Adipocyte (in vitro differentiated cells): ENCODE measurements around the gene SULT1A3.
"Not testable (repeated sequence)": the region's sequence is repeated elsewhere in the genome, so short reads cannot be mapped to it uniquely, and the experiment has no call there.

Experiments
- DNase-seq: peaks from one replicate; pipeline ENCODE4 v3.0.0-alpha.2; 2015; ENCODE audit warnings: low read depth
- H3K27me3 ChIP-seq: replicated peaks from 2 replicates; pipeline ENCODE4 v1.7.0; 2013; ENCODE audit warnings: mild to moderate bottlenecking, low read length, moderate library complexity; ENCODE audit not compliant: control insufficient read depth, insufficient read depth
- H3K36me3 ChIP-seq: 2 replicates; pipeline ENCODE4 v1.7.0; 2013; ENCODE audit warnings: low read length, mild to moderate bottlenecking, moderate library complexity; ENCODE audit not compliant: control insufficient read depth, insufficient read depth, severe bottlenecking
- H3K4me1 ChIP-seq: 2 replicates; pipeline ENCODE4 v1.7.0; 2013; ENCODE audit warnings: mild to moderate bottlenecking, low read length, moderate library complexity; ENCODE audit not compliant: control insufficient read depth, insufficient read depth
- H3K4me3 ChIP-seq: 2 replicates; pipeline ENCODE4 v1.7.0; 2013; ENCODE audit warnings: mild to moderate bottlenecking, low read length, moderate library complexity
- H3K9ac ChIP-seq: 2 replicates; pipeline ENCODE4 v1.7.0; 2013; ENCODE audit warnings: mild to moderate bottlenecking, low read length, moderate library complexity
- H3K9me3 ChIP-seq: 2 replicates; pipeline ENCODE4 v1.7.0; 2013; ENCODE audit warnings: mild to moderate bottlenecking, low read length, moderate library complexity; ENCODE audit not compliant: control insufficient read depth

Gene SULT1A3

DNA sequence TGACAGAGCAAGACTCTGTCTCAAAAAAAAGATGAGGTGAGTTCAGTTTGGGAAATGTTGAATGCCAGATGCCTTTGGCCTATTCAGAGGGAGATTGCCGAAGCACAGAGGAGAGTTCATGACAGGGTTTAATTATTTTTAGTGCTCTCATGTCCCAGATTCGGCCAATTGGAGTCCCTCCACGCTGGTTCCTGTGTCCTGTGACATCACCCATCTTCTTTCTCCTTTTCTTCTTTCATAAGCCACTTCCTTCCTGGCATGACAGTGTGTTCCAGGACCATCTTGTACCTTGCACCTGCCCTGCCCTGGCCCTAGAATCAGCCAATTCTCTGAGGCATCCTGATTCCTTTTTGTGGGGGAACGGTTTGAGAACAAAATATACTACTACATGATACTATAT lies 12.4 kb downstream of the SULT1A3 start:
- not testable (repeated sequence) for H3K36me3 ChIP-seq, H3K4me1 ChIP-seq, H3K9ac ChIP-seq, H3K27me3 ChIP-seq, DNase-seq, H3K4me3 ChIP-seq, H3K9me3 ChIP-seq

DNA sequence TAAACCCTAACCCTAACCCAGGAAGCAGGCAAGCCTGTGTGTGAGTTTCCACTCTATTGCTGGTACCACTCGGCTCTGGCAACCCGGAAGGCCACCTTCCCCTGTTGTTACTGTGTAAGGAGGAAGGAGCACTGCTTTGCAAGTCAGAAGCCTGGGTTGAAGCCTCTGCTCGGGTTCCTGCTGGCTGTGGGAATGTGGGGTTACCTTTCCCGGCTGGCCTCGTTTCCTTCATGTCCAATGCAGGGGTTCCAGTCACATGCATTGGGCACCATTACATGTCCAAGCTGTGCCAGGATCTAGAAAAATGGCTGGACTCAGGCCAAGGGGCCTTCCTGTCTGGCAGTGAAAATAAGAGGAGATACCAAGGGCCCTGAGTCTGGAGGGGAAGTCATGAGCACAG lies 18.0 kb downstream of the SULT1A3 start:
- not testable (repeated sequence) for H3K9me3 ChIP-seq, H3K4me3 ChIP-seq, DNase-seq, H3K27me3 ChIP-seq, H3K9ac ChIP-seq, H3K36me3 ChIP-seq, H3K4me1 ChIP-seq

- H3K9ac ChIP-seq, DNase-seq, H3K4me3 ChIP-seq, H3K9me3 ChIP-seq, H3K27me3 ChIP-seq, H3K4me1 ChIP-seq, H3K36me3 ChIP-seq: not testable (repeated sequence)
Measured at GRCh38 chr16:30248379-30248778, 49.3 kb downstream of the SULT1A3 start, which contains the start of gene NPIPB13. TSS of gene NPIPB13 (minus strand) at chr16:30248479. CDS start at chr16:30245573, 2,906 bp downstream.
